ENCODE measurements around the gene ADGRF5. TPM values are rescaled to one million over a fixed set of nuclear protein-coding genes. Genes with fewer than 3 reads are reported as not detected.

The ADGRF5 gene
- total and polyA plus RNA-seq, 8 donors, result 2.2 to 7.6 (median 4.0) TPM

GRCh38 chr6:46808806-46809205 lies 112.9 kb downstream of the ADGRF5 start:
- no peak for TF ChIP-seq CTCF (IDR thresholded peaks at IDR 0.05)
- ATAC-seq (peak in 1 of 4 donors; percentile 29), DNase-seq (no peak), FAIRE-seq (no peak)
- WGBS, 2 donors, result 81% methylated on average over 1 of the region's 1 CpG
- intact Hi-C loops (cut with DNase I), result no loop called here
- no peaks in the 10 kb centered on the region for H3K27me3 ChIP-seq
- no peaks in the 10 kb centered on the region for H3K4me1 ChIP-seq
- H3K36me3 ChIP-seq, result no peaks in the 10 kb centered on the region
- no peak overlapping the region for H3K27ac ChIP-seq
- H3K9me3 ChIP-seq, result no peaks in the 10 kb centered on the region
- no peak overlapping the region for H3K4me3 ChIP-seq

Other genes starting within 250 kb of the ADGRF5 start
- under 1 TPM; 0.06 to 0.79 (median 0.29) TPM for gene TDRD6, start 234.1 kb downstream of the ADGRF5 start, total RNA-seq
- 1 to 10 TPM in 1 of 2 donors, under 1 TPM in 1; 0.42 to 1.2 TPM for gene TDRD6, start 234.1 kb downstream of the ADGRF5 start, polyA plus RNA-seq
- gene PLA2G7, start 186.6 kb downstream of the ADGRF5 start, total RNA-seq, result 1 to 10 TPM in 2 of 6 donors, under 1 TPM in 2, not detected in 2; 0.09 to 8.1 (median 1.3) TPM
- under 1 TPM; 0.16 to 0.19 TPM for gene PLA2G7, start 186.6 kb downstream of the ADGRF5 start, polyA plus RNA-seq
- not detected for gene ANKRD66, start 175.0 kb downstream of the ADGRF5 start, total RNA-seq
- not detected for gene ANKRD66, start 175.0 kb downstream of the ADGRF5 start, polyA plus RNA-seq
- 1 to 10 TPM in 2 of 6 donors, under 1 TPM in 4; 0.09 to 2.7 (median 0.37) TPM for gene MEP1A, start 128.5 kb downstream of the ADGRF5 start, total RNA-seq
- under 1 TPM; 0.02 to 0.34 TPM for gene MEP1A, start 128.5 kb downstream of the ADGRF5 start, polyA plus RNA-seq
- 1 to 10 TPM in 2 of 6 donors, under 1 TPM in 4; 0.23 to 1.7 (median 0.48) TPM for gene ADGRF1, start 120.4 kb upstream of the ADGRF5 start, total RNA-seq
- gene ADGRF1, start 120.4 kb upstream of the ADGRF5 start, polyA plus RNA-seq, result under 1 TPM; 0.08 to 0.56 TPM